Measurements from ENCODE around the gene PODXL. TPM values are rescaled to one million over a fixed set of nuclear protein-coding genes. Genes with fewer than 3 reads are reported as not detected.

PODXL gene
- total and polyA plus RNA-seq, 10 of the 15 experiments (the other 5 are each of a cell fraction or from before 2014, with no cell fraction given), result 0.04 to 1.8 (median 0.38) TPM

DNA sequence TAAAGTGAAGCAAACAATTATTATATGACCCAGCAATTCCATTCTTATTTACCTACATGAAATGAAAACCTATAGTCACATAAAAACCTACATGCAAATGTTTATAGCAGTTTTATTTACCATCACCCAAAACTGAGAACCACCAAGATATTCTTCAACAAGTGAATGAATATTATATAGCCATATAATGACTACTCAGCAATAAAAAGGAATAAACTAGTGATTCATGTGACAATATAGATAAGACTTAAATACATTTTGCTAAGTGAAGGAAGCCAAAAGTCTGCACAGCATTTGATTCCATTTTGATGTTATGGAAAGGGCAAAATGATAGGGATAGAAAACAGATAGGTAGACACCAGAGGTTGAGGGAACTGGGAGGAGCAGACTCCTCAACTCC lies 31.7 kb downstream of the PODXL start (continued):
- no peak for TF ChIP-seq SIX5 (IDR thresholded peaks at IDR 0.05; ENCODE audit: low read depth, low read length, severe bottlenecking)
- TF ChIP-seq SUZ12 (IDR thresholded peaks at IDR 0.05; ENCODE audit: unreplicated experiment), result no peak
- TF ChIP-seq POU2F2 (IDR thresholded peaks at IDR 0.05; ENCODE audit: borderline replicate concordance, low read depth, low read length), result no peak
- TF ChIP-seq, protein P1, sequence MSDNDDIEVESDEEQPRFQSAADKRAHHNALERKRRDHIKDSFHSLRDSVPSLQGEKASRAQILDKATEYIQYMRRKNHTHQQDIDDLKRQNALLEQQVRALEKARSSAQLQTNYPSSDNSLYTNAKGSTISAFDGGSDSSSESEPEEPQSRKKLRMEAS (IDR thresholded peaks at IDR 0.05; ENCODE audit: low read depth, low read length), result no peak
- TF ChIP-seq EZH2 (IDR thresholded peaks at IDR 0.05; ENCODE audit: borderline replicate concordance, control insufficient read depth, low read depth, low read length), result no peak
- no peak for TF ChIP-seq EGR1 (IDR thresholded peaks at IDR 0.05; ENCODE audit: borderline replicate concordance in 1 of 2, low read depth in 2 of 2, low read length in 2 of 2)
- no peak for TF ChIP-seq DPF2 (IDR thresholded peaks at IDR 0.05)
- TF ChIP-seq PAX5 (IDR thresholded peaks at IDR 0.05; ENCODE audit: borderline replicate concordance, low read depth, low read length), result no peak
- TF ChIP-seq HDGF (IDR thresholded peaks at IDR 0.05), result no peak

DNA sequence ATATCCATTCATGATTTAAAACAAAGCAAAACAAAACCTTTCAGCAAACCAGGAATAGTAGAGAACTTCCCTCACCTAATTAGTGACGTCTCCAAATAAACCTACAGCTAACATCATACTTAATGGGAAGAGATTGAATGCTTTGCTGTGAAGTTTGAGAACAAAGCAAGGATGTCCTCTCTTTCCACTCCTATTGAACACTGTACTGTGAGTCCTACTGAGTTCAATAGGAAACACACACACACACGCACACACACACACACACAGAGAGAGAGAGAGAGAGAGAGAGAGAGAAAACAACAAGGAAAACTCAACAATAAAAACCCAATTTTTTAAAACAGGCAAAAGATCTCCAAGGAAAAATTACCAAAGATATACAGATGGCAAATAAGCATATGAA lies 32.3 kb downstream of the PODXL start:
- H3K79me2 ChIP-seq (ENCODE audit: control insufficient read depth, insufficient read depth, low read length), result no peaks in the 10 kb centered on the region
- H3K4me3 ChIP-seq, result no peak overlapping the region
- RAD21 ChIA-PET (ENCODE audit: unreplicated experiment), result interaction anchor here (0.6 kb wide), 1 partner anchor 10 kb away, joined by 3 read pairs; no protein-coding TSS in a partner anchor
- intact Hi-C loops (cut with micrococcal nuclease; ENCODE audit: unreplicated experiment) (no loop called here), in situ Hi-C loops (cut with MboI) (no loop called here)
- no peak overlapping the region for H2AFZ ChIP-seq (ENCODE audit: control insufficient read depth, low read depth, low read length)
- SMC1A ChIA-PET (ENCODE audit: uncharacterized antibody, unreplicated experiment), result no interaction called here
- POLR2A ChIA-PET, result no interaction called here
- 100% methylated on average over 1 of the region's 2 CpGs for WGBS (ENCODE audit: insufficient coverage, insufficient replicate concordance, low lambda C conversion rate, missing lambda C conversion rate)
- FAIRE-seq (no peak), ATAC-seq (no peak), DNase-seq (ENCODE audit: low read depth, low spot score) (no peak)
- H3K9me3 ChIP-seq (replicated peaks; ENCODE audit: control insufficient read depth, insufficient read depth, low read length), result no peaks in the 10 kb centered on the region
- H3K36me3 ChIP-seq (ENCODE audit: control insufficient read depth in 2 of 2, insufficient read depth in 2 of 2, low read length in 1 of 2), result no peaks in the 10 kb centered on the region
- H3K9ac ChIP-seq (ENCODE audit: control insufficient read depth, insufficient read depth, low read length), result no peak overlapping the region
- CTCF ChIA-PET, result interaction anchor here (1.0 to 2.9 kb wide), 4 partner anchors 10 to 23 kb away, joined by 3 to 9 read pairs (median 4); no protein-coding TSS in a partner anchor
- TF ChIP-seq, protein P2, sequence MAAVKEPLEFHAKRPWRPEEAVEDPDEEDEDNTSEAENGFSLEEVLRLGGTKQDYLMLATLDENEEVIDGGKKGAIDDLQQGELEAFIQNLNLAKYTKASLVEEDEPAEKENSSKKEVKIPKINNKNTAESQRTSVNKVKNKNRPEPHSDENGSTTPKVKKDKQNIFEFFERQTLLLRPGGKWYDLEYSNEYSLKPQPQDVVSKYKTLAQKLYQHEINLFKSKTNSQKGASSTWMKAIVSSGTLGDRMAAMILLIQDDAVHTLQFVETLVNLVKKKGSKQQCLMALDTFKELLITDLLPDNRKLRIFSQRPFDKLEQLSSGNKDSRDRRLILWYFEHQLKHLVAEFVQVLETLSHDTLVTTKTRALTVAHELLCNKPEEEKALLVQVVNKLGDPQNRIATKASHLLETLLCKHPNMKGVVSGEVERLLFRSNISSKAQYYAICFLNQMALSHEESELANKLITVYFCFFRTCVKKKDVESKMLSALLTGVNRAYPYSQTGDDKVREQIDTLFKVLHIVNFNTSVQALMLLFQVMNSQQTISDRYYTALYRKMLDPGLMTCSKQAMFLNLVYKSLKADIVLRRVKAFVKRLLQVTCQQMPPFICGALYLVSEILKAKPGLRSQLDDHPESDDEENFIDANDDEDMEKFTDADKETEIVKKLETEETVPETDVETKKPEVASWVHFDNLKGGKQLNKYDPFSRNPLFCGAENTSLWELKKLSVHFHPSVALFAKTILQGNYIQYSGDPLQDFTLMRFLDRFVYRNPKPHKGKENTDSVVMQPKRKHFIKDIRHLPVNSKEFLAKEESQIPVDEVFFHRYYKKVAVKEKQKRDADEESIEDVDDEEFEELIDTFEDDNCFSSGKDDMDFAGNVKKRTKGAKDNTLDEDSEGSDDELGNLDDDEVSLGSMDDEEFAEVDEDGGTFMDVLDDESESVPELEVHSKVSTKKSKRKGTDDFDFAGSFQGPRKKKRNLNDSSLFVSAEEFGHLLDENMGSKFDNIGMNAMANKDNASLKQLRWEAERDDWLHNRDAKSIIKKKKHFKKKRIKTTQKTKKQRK (IDR thresholded peaks at IDR 0.05; ENCODE audit: low read depth, low read length), result no peak
- TF ChIP-seq, protein P3, sequence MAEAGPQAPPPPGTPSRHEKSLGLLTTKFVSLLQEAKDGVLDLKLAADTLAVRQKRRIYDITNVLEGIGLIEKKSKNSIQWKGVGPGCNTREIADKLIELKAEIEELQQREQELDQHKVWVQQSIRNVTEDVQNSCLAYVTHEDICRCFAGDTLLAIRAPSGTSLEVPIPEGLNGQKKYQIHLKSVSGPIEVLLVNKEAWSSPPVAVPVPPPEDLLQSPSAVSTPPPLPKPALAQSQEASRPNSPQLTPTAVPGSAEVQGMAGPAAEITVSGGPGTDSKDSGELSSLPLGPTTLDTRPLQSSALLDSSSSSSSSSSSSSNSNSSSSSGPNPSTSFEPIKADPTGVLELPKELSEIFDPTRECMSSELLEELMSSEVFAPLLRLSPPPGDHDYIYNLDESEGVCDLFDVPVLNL (IDR thresholded peaks at IDR 0.05; ENCODE audit: low read depth, low read length), result no peak
- TF ChIP-seq ZSCAN29 (IDR thresholded peaks at IDR 0.05) (no peak), POLR2AphosphoS2 (IDR thresholded peaks at IDR 0.05; ENCODE audit: low read depth, low read length) (no peak), KAT2A (conservative IDR thresholded peaks at IDR 0.05; ENCODE audit: control insufficient read depth, low read depth, low read length) (no peak), BHLHE40 (IDR thresholded peaks at IDR 0.05; ENCODE audit: borderline replicate concordance in 1 of 2, low read depth in 2 of 2, low read length in 1 of 2) (no peak), MEF2A (IDR thresholded peaks at IDR 0.05; ENCODE audit: insufficient read depth, low read depth, low read length) (no peak), NFIC (IDR thresholded peaks at IDR 0.05; ENCODE audit: low read depth, low read length) (no peak), STAT1 (conservative IDR thresholded peaks at IDR 0.05) (no peak), POLR2A (IDR thresholded peaks at IDR 0.05; ENCODE audit: low read depth, low read length) (no peak)
- no peak overlapping the region for H3K27ac ChIP-seq (ENCODE audit: control insufficient read depth, insufficient read depth)
- BruUV-seq (replicated peaks), result no TSS peak
- no peaks in the 10 kb centered on the region for H3K27me3 ChIP-seq (replicated peaks in 1 of 2; ENCODE audit: control insufficient read depth in 2 of 2, insufficient read depth in 2 of 2, low read length in 1 of 2)
- H3K4me2 ChIP-seq (ENCODE audit: control insufficient read depth, insufficient read depth), result no peak overlapping the region
- no peaks in the 10 kb centered on the region for H4K20me1 ChIP-seq (ENCODE audit: control insufficient read depth, insufficient read depth)
- no peaks in the 10 kb centered on the region; the same call in 1 of the 2 replicates for H3K4me1 ChIP-seq (ENCODE audit: control insufficient read depth, insufficient read depth, low read length)
